Peyer's patch (tissue), 4 donors: Measurements from ENCODE around the gene ABCF2.

Experiments used
- POLR2A ChIP-seq, 2 donors: fragments of 450-650 bp; IDR thresholded peaks; one replicate each; pipeline ENCODE4 v1.5.1; 2017; ENCODE audit warnings: antibody characterized with exemption in 2 of 2, mild to moderate bottlenecking in 2 of 2, moderate library complexity in 2 of 2
- TF ChIP-seq, protein P1 (sequence below), 6 experiments: fragments of 450-650 bp in 4 of 6; fragments of 200-600 bp in 2 of 6; sonication (generic) in 1 of 6; IDR thresholded peaks; one replicate each; pipeline ENCODE4 v1.5.1; 2017 to 2019; ENCODE audit warnings: antibody characterized with exemption in 6 of 6, mild to moderate bottlenecking in 3 of 6, moderate library complexity in 1 of 6

DNA sequence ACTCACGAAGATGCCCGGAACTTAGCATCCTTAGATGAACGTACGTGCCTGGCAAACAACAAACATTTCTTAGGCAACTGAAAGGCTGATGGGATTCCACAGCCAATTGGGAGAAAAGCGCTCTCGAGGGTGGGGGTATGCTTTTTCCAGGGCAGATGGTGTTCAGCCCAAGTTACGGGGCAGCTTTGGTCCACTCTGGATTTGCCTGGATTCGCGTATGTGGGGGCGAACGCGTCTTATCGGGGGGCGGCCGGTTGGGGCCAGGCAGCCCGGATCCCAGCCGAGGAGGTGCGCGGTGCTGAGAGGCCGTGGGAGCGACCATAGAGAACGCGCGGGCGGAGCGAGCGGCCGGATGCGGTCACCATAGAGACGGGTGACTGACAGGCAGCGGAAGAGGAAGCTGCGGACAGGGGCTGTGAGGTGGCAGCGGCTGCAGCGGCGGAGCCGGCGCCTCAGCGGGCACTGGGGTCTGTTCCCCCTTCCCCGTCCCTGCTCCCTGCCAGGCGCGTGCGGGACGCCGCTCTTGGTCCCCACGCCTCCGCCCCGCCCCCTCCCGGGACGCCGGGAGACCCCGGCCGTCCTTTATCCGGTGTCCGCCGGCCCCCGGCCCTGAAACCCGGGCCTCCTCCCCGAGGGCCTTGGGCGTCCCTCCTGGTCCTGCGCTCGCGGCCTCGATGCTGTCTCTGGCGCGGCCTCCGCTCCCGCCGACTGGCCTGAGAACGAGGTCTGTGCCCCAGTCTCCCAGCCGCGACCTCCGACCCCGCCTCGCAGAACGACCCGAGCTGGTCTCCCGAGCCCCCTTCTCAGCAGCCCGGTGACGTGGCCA is 5.3 kb upstream of the ABCF2 start, which contains the start of gene CHPF2:
- TF ChIP-seq, protein P1, sequence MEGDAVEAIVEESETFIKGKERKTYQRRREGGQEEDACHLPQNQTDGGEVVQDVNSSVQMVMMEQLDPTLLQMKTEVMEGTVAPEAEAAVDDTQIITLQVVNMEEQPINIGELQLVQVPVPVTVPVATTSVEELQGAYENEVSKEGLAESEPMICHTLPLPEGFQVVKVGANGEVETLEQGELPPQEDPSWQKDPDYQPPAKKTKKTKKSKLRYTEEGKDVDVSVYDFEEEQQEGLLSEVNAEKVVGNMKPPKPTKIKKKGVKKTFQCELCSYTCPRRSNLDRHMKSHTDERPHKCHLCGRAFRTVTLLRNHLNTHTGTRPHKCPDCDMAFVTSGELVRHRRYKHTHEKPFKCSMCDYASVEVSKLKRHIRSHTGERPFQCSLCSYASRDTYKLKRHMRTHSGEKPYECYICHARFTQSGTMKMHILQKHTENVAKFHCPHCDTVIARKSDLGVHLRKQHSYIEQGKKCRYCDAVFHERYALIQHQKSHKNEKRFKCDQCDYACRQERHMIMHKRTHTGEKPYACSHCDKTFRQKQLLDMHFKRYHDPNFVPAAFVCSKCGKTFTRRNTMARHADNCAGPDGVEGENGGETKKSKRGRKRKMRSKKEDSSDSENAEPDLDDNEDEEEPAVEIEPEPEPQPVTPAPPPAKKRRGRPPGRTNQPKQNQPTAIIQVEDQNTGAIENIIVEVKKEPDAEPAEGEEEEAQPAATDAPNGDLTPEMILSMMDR (IDR thresholded peaks at IDR 0.05), result no peak
- peak; percentile 76 to 87 for TF ChIP-seq POLR2A (IDR thresholded peaks at IDR 0.05)
